ENCODE measurements around the gene PLEKHO1.

The PLEKHO1 gene

GRCh38 chr1:150148837-150149270 is 862 bp upstream of the PLEKHO1 start:
- no peak for DNase-seq (ENCODE audit: low read depth)
- H3K4me3 ChIP-seq (ENCODE audit: low read depth, low read length), result peak overlapping the region; percentile 67
- no peak for TF ChIP-seq CTCF (conservative IDR thresholded peaks at IDR 0.05; ENCODE audit: low read depth, low read length)

- H3K4me3 ChIP-seq (ENCODE audit: low read depth, low read length), result peak overlapping the region; percentile 67
- DNase-seq (ENCODE audit: low read depth), result no peak
- no peak for TF ChIP-seq CTCF (conservative IDR thresholded peaks at IDR 0.05; ENCODE audit: low read depth, low read length)
These were observed 661 bp downstream of the PLEKHO1 start for GRCh38 chr1:150150133-150151021.

- no peak for DNase-seq (ENCODE audit: low read depth)
- peak overlapping the region; percentile 67 for H3K4me3 ChIP-seq (ENCODE audit: low read depth, low read length)
- TF ChIP-seq CTCF (conservative IDR thresholded peaks at IDR 0.05; ENCODE audit: low read depth, low read length), result no peak
These were observed 1.8 kb downstream of the PLEKHO1 start for GRCh38 chr1:150151291-150152181.

GRCh38 chr1:150152182-150152536 is 2.4 kb downstream of the PLEKHO1 start:
- peak overlapping the region; percentile 67 for H3K4me3 ChIP-seq (ENCODE audit: low read depth, low read length)
- no peak for DNase-seq (ENCODE audit: low read depth)
- TF ChIP-seq CTCF (conservative IDR thresholded peaks at IDR 0.05; ENCODE audit: low read depth, low read length), result no peak

GRCh38 chr1:150152772-150153456 is 3.2 kb downstream of the PLEKHO1 start:
- TF ChIP-seq CTCF (conservative IDR thresholded peaks at IDR 0.05; ENCODE audit: low read depth, low read length), result no peak
- no peak overlapping the region for H3K4me3 ChIP-seq (ENCODE audit: low read depth, low read length)
- peak; percentile 50 for DNase-seq (ENCODE audit: low read depth)

GRCh38 chr1:150154143-150154542 is 4.4 kb downstream of the PLEKHO1 start:
- no peak for TF ChIP-seq CTCF (conservative IDR thresholded peaks at IDR 0.05; ENCODE audit: low read depth, low read length)
- no peak for DNase-seq (ENCODE audit: low read depth)
- H3K4me3 ChIP-seq (ENCODE audit: low read depth, low read length), result no peak overlapping the region

Data from choroid plexus epithelial cell (primary cell).